Globus pallidus (tissue), 1 donor: ENCODE data around the gene MIXL1.
"Not testable (repeated sequence)": the region's sequence is repeated elsewhere in the genome, so short reads cannot be mapped to it uniquely, and the experiment has no call there.

Experiments used
- DNase-seq: peaks from one replicate; pipeline ENCODE4 v3.0.0-alpha.2; 2015; ENCODE audit warnings: low spot score

Gene MIXL1

GRCh38 chr1:226215239-226215638, 8.2 kb upstream of the MIXL1 start:
- DNase-seq, result no peak

- no peak for DNase-seq
Measured at GRCh38 chr1:226216056-226216455, 7.4 kb upstream of the MIXL1 start.

DNA sequence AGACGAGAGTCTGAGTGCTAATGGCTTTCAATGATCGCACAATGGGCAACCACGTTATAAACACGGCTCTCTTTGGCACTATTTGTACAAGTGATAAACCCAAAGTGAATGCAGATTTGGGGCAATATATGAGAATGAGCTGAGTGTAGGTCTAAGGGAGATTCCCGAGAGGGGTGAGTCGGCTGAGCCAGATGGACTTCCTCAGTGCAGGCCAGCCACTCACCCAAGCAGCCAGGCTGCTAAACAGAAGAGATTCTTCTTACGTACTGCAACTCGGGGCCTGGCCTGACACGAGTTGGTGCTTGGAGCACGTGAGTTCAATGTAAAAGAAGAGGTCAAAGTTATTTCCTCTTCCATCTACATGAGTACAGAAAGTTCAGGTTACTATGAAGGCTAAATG, 6.2 kb upstream of the MIXL1 start:
- no peak for DNase-seq

DNA sequence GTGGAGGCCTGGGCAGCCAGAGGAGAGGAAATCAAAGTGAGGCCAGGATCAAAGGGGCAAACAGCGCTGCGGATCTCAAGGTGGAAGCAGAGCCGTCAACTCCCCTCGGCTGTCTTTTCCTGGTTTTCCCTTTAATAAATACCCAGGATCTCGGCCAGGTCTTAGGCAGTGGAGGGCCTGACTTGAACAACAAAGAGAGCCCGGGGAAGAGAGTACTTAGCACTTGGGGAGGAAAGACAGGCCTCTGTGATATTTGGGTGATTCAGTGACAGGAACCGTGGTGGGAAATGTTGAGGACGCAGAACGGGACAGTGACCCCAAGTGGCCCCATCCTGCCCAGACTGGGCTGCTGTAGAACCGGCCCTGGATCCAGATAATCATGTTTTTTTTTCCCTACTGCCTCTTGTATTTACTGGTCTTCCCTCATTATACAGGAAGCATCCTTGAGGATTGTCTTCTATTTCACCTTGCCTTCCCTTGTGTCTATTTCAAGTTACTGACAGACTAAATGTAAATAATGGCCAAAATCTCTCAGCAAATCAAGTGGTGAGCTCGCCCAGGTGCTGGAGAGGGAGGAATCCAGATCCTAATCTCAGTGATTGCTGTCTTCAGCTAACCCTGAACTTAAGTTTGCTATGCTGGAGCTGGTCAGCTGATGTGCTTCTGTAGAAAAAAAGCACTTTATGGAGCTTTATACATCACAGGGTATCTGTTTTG, 2.8 kb upstream of the MIXL1 start:
- no peak for DNase-seq

DNA sequence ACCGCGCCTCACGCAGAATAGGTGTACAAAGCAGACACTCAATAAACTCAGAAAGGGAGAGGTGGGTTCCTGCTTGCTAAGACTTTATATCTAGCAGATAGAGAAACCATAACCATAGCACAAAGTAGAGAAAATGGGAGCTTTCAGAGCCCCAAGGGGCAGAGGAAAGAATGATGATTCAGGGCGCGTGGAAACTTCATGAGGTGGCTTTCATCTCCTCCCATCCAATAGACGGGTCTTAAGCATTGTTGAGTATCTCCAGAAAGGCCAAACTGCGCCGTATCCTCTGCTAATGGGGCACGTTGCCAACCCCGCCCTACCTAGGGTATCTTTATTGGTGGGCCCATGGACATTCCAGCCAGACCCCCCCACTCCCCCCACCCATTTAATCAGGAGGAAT, 778 bp upstream of the MIXL1 start:
- DNase-seq, result no peak

- no peak for DNase-seq
Measured at GRCh38 chr1:226223786-226224244, 351 bp downstream of the MIXL1 start.

DNA sequence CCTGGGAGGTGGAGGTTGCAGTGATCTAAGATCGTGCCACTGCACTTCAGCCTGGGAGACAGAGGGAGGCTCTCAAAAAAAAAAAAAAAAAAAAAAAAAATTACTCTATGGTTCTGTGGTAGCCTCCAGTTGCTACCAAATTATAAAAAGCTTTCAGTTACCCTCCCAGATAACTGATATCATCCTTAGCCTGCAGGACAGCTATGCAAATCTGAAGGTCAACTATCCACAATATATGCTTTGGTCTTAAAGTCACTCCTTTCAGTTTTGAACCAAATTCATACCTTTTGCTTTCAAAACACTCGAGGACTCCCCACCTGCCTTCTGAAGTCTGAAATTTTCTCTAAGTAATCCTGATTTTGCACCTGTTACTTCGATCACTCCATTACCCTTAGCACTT, 3.1 kb downstream of the MIXL1 start:
- DNase-seq, result no peak

DNA sequence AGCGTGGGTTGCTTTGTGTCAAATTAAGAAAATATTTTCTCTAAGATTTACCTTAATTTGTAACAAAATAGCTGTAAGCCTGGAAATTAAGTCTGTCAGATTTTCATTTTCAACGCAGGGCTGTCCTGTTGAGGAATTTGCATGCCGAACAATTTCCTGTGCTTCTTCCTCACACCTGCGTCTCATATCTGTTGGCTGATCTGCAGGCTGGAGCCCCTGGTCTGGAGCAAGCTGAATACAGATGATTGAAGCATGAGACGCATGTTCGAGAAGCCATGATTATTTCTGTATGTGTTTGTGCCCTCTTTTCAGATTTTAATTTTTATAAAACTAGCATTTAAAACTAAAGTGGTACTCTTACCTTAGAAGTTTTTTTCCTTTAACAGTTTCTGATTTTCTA, 9.8 kb downstream of the MIXL1 start:
- DNase-seq, result no peak

DNA sequence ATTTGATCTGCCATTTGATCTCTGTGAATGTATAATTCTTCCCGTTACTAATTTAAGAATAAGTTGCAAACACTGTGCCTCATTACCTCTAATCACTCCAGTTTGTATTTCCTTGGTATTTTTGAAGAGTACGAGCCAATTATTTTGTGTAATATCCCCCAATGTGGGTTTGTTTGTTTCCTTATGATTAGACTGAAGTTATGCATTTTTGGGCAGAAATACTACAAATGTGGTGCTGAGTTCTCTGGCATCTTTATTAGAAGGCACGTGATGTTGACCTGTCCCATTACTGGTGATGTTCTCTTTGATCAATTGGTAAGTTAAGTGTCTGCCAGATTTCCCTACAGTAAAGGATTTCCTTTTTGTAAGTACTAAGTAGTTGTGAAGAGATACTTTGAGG, 10.3 kb downstream of the MIXL1 start:
- no peak for DNase-seq

GRCh38 chr1:226236826-226237225, 13.4 kb downstream of the MIXL1 start:
- no peak for DNase-seq

DNA sequence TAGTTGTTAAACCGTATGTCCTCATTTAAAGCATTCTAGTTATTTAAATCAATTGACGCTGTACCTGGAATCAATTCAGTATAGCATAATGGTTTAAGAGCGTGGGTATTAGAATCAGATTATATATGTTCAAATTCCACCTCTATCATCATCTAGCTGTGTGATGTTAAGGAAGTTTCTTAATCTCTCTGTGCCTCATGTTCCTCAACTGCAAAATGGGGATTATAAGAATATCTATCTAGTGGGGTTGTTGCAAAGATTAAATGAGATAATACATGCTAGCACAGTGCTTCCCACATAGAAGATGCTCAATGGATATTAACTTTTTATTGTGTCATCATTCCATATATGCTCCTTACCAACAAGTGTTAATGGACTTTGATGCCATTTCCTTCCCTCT, 16.0 kb downstream of the MIXL1 start:
- DNase-seq, result no peak

- DNase-seq, result no peak
Measured at GRCh38 chr1:226248091-226248490, 24.6 kb downstream of the MIXL1 start.

DNA sequence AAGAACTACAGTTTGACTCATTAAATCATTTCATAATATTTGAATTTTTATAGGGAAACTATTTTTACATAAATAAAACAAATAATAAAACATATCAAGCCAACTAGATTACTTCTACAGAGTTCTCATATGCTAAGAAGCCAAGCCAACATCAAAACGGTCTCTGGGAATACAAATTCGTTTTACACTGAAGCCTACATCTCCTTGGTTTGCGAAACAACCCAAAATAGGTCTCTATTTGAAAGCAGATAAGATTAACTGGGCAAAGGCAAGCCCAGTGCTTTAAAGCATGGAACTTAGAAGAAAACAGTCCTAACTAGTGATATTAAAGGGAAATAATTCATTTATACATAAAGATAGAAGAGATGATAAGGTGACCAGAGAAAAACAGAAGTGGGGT, 25.3 kb downstream of the MIXL1 start:
- no peak for DNase-seq

GRCh38 chr1:226250511-226250910, 27.0 kb downstream of the MIXL1 start:
- DNase-seq, result no peak

DNA sequence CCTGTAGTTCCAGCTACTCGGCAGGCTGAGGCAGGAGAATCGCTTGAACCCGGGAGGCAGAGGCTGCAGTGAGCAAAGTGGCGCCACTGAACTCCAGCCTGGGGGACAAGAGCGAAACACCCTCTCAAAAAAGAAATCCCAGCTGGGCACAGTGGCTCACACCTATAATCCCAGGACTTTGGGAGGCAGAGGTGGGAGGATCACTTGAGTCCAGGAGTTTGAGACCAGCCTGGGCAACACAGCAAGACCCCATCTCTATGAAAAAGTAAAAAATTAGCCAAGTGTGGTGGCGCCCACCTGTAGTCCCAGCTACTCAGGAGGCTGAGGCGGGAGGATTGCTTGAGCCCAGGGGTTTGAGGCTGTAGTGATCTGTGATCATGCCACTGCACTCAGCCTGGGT, 29.4 kb downstream of the MIXL1 start:
- not testable (repeated sequence) for DNase-seq

DNA sequence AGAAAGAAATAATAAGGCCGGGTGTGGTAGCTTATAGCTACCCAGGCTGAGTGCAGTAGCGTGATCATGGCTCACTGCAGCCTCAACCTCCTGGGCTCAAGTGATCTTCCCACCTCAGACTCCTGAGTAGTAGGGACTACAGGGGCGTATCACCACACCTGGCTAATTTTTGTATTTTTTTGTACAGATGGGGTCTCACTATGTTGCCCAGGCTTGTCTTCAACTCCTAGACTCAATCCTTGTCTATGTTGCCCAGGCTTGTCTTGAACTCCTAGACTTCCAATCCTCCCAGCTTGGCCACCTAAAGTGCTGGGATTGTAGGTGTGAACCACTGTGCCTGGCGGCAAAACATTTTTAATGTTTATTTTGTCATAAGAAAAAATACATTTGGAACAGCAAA, 30.5 kb downstream of the MIXL1 start:
- DNase-seq, result no peak

GRCh38 chr1:226255380-226255779, 31.9 kb downstream of the MIXL1 start:
- DNase-seq, result no peak

GRCh38 chr1:226261818-226262217, 38.4 kb downstream of the MIXL1 start:
- DNase-seq, result no peak

DNA sequence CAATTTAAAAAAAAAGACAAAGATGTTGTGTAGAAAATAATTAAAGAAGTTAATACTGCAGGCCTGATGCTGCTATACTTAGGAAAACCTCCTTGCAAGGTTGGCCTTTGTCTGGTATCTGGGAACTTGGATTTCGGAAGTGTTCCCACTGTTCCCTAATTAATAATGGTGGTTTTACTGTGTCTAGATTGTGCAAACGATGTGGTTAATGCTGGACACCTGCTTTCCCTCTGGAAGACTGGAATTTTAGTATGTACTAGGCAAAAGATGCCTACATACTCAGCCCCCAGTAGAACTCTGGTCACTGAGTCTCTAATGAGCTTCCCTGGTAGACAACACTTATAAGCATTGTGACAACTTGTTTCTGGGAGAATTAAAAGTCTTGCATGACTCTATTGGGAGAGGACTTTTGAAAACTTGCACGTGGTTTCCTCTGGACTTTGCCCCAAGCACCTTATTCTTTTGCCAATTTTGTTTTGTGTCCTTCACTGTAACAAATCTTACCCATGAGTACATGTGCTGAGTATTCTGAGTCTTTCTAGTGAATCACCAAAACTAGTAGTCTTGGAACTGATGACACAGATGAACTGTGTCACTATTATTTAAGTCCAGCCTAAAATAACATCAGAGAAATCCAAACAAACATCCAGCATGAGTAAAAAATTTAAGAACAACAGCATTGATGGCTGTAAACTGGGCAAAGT, 45.1 kb downstream of the MIXL1 start:
- DNase-seq, result no peak

DNA sequence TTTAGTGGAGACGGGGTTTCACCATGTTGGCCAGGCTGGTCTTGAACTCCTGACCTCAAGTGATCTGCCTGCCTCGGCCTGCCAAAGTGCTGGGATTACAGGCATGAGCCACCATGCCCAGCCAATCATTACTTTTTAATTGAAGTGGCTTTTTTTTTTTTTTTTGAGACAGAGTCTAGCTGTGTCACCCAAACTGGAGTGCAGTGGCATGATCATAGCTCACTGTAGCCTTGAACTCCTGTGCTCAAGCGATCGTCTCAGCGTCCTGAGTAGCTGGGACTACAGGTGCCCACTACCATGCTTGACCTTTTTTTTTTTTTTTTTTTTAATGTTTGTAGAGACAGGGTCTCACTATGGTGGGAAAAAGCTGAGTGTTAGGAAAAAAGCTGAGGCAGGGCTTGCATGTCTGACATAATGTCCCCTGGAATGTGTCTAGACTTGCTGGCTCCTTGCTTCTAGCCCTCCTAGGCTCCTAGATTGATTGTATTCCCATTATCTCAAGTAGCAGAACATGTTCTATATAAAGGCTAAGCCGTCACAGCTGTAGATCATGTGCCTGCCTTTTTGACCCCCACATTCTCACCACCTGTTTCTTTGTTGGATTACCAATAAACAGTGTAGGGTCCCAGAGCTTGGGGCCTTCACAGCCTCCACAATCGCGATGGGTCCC, 48.9 kb downstream of the MIXL1 start:
- not testable (repeated sequence) for DNase-seq

DNA sequence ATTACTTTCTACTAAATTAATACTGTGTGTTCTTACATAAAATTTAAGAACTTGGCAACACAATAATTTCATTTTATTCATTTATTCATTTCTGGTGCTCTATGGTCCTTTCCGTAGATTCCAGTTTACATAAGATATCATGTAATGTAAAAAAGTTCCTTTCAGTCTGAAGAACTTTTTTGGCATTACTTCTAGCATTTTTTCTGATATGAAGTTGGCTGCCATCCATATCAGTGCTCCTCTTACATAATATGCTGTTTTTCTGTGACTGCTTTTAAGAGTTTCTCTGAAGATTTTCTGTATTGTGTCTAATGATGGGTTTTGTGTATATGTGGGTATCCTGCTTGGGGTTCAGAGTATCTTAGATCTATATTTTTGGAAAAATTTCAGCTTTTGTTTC, 50.7 kb downstream of the MIXL1 start:
- DNase-seq, result no peak

DNA sequence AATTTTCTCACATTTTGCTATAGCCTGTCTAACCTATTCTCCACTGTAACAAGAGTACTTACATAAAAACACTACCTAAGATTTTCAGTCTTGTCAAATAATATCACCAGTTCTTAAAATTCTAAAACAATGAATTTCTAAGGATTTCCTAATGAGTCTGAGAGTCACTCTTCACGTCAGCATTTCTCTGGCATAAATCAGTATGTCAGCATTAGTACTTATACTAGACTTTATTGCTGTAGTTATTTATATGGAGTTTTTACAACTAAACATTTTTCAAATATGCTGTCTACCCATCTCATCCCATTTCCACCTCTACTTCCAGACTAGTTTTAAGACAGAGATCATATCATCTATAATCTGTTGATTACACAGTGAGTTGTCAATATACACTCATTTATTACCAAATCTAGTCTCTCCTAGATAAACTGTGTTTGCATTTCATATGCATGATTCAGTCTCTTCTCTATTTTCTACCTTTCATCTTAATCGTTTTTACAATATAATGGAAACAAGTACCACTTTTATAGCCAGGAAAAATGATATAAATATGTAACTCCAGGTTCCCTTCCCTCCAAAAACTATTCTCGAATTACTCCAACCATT, 52.7 kb downstream of the MIXL1 start:
- no peak for DNase-seq
